Measurements from ENCODE around the gene FUZ.

Gene FUZ

DNA sequence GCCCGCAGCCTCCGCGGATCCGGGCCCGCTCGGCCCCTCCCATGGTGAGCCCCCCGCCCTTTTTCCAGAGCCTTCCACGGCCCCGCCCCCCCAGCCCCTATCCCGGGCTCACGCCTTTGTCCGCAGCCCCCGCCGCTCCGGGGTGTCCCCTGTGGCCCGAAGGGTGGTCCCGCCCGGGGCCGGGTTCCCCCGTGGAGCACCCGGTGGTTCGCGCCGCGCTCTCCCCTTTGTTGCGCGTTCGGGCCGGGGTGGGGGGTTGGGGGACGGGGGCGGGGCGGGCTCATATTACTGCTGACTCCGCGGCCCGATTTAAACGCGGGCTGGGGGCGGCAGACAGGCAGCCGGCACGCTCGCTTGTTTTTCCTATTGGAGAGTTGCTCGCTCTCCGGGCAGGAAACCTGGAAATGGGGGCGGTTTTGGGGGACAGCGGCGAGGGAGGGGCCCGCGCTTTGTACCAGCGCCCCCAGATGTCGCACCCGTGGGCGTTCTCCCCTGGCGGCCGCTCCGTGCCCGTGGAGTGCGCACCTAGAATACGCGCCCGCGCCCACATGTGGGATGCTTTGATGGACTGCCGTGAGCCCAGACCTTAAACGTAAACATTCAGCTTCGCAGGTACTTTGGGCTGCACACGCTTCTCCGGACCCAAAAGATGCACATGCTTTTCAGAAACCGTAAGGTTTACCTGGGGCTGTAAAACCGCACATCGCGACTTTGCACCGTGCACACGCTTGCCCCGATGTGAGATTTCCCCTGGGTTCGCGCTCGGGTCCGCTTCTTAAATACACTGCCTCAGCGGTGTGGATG lies 38.6 kb upstream of the FUZ start:
- peaks cover 33% of the 10 kb centered on the region for H3K79me2 ChIP-seq (ENCODE audit: control insufficient read depth, low read length)
- H4K20me1 ChIP-seq (ENCODE audit: control insufficient read depth, insufficient read depth, low read depth, low read length): peaks cover 13% of the 10 kb centered on the region; the same call in 1 of the 2 replicates
- H3K9me3 ChIP-seq (ENCODE audit: control insufficient read depth, insufficient read depth, low read length): no peaks in the 10 kb centered on the region
- TF ChIP-seq, protein P1, sequence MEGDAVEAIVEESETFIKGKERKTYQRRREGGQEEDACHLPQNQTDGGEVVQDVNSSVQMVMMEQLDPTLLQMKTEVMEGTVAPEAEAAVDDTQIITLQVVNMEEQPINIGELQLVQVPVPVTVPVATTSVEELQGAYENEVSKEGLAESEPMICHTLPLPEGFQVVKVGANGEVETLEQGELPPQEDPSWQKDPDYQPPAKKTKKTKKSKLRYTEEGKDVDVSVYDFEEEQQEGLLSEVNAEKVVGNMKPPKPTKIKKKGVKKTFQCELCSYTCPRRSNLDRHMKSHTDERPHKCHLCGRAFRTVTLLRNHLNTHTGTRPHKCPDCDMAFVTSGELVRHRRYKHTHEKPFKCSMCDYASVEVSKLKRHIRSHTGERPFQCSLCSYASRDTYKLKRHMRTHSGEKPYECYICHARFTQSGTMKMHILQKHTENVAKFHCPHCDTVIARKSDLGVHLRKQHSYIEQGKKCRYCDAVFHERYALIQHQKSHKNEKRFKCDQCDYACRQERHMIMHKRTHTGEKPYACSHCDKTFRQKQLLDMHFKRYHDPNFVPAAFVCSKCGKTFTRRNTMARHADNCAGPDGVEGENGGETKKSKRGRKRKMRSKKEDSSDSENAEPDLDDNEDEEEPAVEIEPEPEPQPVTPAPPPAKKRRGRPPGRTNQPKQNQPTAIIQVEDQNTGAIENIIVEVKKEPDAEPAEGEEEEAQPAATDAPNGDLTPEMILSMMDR (IDR thresholded peaks at IDR 0.05; ENCODE audit: low read depth, low read length, poor library complexity, severe bottlenecking): peak; percentile 1
- TF ChIP-seq EZH2phosphoT487 (IDR thresholded peaks at IDR 0.05; ENCODE audit: borderline replicate concordance, low read length): no peak
- peak overlapping the region; percentile 81 for H3K4me3 ChIP-seq (ENCODE audit: low read length)
- H3K36me3 ChIP-seq (ENCODE audit: control insufficient read depth, low read length): peaks cover 34% of the 10 kb centered on the region
- H3K27ac ChIP-seq (ENCODE audit: low read depth, low read length): peak overlapping the region; percentile 83; the same call in 1 of the 2 replicates
- peak overlapping the region; percentile 99 for H3K4me2 ChIP-seq (ENCODE audit: low read length)
- no peaks in the 10 kb centered on the region; the same call in 1 of the 2 replicates for H3K27me3 ChIP-seq (ENCODE audit: control insufficient read depth, low read length)
- H3K4me1 ChIP-seq (ENCODE audit: control insufficient read depth, low read length): peaks cover 45% of the 10 kb centered on the region
- no peaks in the 10 kb centered on the region for H3K9me2 ChIP-seq (replicated peaks; ENCODE audit: control insufficient read depth, low read length)
- peaks cover 8% of the 10 kb centered on the region for H3F3A ChIP-seq (ENCODE audit: control insufficient read depth, insufficient read depth)

DNA sequence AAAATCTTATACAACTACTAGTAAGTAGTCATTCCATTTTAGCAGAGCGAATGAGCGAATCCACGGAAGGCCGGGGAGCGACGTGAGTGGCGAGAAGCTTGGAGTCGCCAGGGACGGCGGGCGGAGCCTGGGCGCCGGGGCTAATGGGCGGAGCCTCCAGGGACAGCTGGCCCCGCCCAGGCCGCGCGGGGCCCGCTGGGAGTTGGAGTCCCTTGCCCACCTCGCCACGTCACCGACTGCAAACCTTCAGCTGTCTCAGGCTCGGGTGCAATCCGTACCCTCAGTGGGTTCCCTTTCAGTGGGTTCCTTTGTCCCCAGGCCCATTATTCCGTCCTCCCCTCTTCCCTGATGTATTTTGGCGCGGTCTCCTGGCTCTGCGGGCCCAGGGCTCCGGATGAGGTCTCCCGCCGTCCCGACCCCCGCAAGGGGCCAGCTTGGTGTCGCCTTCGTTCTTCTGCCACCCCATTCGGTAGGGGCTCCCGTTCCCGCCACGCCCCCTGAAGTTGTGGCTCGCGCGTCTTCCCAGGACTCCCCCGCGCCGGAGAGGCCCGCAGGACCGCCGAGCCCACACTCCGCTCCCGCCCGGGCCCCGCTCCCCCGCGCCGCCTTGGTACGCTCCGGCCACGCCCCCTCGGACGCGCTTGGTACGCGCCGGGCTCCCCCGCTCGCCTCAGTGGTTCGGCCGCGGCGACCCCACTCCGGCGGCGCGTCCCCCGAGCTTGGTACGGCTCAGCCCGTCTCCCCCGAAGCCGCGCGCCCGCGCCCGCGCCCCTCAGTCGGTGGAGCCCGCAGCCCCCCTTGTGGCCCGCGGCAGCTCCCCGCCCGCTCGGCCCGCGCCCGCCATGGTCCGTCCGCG lies 37.6 kb upstream of the FUZ start, which contains the start of gene PTOV1:
Gene PTOV1, plus strand, starts transcription at position 673 of the 856 bp plus-strand sequence.
- Histone ChIP-seq H3K27ac (ENCODE audit: low read depth, low read length) (peak within 1 kb of the TSS; percentile 83), H3K9me3 (ENCODE audit: control insufficient read depth, insufficient read depth, low read length) (no peaks in the 10 kb centered on the region), H3K4me1 (ENCODE audit: control insufficient read depth, low read length) (peaks cover 45% of the 10 kb centered on the region), H3K9me2 (replicated peaks; ENCODE audit: control insufficient read depth, low read length) (no peaks in the 10 kb centered on the region), H3K27me3 (ENCODE audit: control insufficient read depth, low read length) (no peaks in the 10 kb centered on the region; the same call in 1 of the 2 replicates), H3K4me3 (ENCODE audit: low read length) (peak within 1 kb of the TSS; percentile 81), H3K36me3 (ENCODE audit: control insufficient read depth, low read length) (peaks cover 24% of the 10 kb centered on the region), H4K20me1 (ENCODE audit: control insufficient read depth, insufficient read depth, low read depth, low read length) (peaks cover 13% of the 10 kb centered on the region; the same call in 1 of the 2 replicates), H3K79me2 (ENCODE audit: control insufficient read depth, low read length) (peaks cover 33% of the 10 kb centered on the region), H3F3A (ENCODE audit: control insufficient read depth, insufficient read depth) (peaks cover 12% of the 10 kb centered on the region), H3K4me2 (ENCODE audit: low read length) (peak within 1 kb of the TSS; percentile 99)
- TF ChIP-seq, protein P1 (IDR thresholded peaks at IDR 0.05; ENCODE audit: low read depth, low read length, poor library complexity, severe bottlenecking): no peak
- TF ChIP-seq EZH2phosphoT487 (IDR thresholded peaks at IDR 0.05; ENCODE audit: borderline replicate concordance, low read length): no peak

DNA sequence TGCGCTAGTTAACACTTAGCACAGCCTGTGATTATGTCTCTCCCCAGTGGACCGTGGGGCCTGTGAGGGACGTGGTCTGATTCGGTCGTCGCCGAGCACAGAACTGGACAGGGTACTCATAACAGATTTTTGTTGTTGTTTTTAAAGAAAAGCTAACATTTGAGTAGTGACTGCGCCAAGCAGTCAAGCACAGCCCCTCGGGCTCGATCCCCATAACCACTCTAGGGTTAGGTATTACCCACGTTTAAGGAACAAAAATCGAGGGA lies 37.1 kb upstream of the FUZ start:
- Histone ChIP-seq H3F3A (ENCODE audit: control insufficient read depth, insufficient read depth) (peaks cover 17% of the 10 kb centered on the region), H3K9me2 (replicated peaks; ENCODE audit: control insufficient read depth, low read length) (no peaks in the 10 kb centered on the region), H4K20me1 (ENCODE audit: control insufficient read depth, insufficient read depth, low read depth, low read length) (peaks cover 13% of the 10 kb centered on the region; the same call in 1 of the 2 replicates), H3K4me3 (ENCODE audit: low read length) (peak overlapping the region; percentile 81), H3K9me3 (ENCODE audit: control insufficient read depth, insufficient read depth, low read length) (no peaks in the 10 kb centered on the region), H3K4me2 (ENCODE audit: low read length) (peak overlapping the region; percentile 57), H3K4me1 (ENCODE audit: control insufficient read depth, low read length) (peaks cover 49% of the 10 kb centered on the region), H3K27me3 (ENCODE audit: control insufficient read depth, low read length) (no peaks in the 10 kb centered on the region; the same call in 1 of the 2 replicates), H3K79me2 (ENCODE audit: control insufficient read depth, low read length) (peaks cover 33% of the 10 kb centered on the region), H3K27ac (ENCODE audit: low read depth, low read length) (peak overlapping the region; percentile 83; the same call in 1 of the 2 replicates), H3K36me3 (ENCODE audit: control insufficient read depth, low read length) (peaks cover 21% of the 10 kb centered on the region)
- no peak for TF ChIP-seq EZH2phosphoT487 (IDR thresholded peaks at IDR 0.05; ENCODE audit: borderline replicate concordance, low read length)
- TF ChIP-seq, protein P1 (IDR thresholded peaks at IDR 0.05; ENCODE audit: low read depth, low read length, poor library complexity, severe bottlenecking): no peak

Data from DOHH2 (cell line).